NCI-H2029 (cell line): Measurements from ENCODE around the gene NDOR1.

Source experiments
- DNase-seq: peaks from one replicate; lab custom pipeline; 2025; lab: John Stamatoyannopoulos, UW

Gene NDOR1

DNA sequence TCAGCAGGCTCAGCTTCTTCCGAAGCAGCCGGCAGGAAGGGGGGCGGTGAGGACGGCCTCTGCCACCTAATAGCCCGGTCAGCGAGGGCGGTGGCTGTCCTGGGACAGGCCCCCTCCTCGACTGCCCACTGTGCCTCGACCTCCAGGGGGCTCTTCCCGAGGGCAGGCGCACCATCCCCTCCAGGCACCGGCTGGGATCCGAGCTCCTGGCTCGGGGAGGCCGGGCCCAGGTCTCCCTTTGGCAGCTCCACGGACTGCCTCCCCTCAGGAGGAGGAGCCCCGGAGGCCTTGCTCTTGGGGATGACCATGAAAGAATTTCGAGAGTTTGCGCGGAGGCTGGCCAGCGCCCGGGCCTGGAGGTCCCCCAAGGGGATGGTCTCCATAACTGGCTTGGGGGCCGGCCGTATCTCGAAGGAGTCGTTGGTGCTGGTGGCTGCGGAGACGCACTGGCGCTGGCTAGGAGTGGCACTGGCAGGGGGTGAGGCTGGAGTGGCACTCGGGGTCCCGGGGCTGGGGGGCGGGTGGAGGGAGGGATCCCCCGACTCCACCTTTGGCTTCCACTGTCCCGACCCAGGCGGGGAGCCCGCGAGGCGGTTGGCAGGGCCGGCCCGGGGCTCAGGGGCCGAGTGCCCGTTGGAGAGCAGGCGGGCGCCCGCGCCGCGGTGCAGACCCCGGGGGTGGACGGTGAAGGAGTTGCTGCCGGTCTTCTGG, 5.9 kb upstream of the NDOR1 start:
- no peak for DNase-seq

DNA sequence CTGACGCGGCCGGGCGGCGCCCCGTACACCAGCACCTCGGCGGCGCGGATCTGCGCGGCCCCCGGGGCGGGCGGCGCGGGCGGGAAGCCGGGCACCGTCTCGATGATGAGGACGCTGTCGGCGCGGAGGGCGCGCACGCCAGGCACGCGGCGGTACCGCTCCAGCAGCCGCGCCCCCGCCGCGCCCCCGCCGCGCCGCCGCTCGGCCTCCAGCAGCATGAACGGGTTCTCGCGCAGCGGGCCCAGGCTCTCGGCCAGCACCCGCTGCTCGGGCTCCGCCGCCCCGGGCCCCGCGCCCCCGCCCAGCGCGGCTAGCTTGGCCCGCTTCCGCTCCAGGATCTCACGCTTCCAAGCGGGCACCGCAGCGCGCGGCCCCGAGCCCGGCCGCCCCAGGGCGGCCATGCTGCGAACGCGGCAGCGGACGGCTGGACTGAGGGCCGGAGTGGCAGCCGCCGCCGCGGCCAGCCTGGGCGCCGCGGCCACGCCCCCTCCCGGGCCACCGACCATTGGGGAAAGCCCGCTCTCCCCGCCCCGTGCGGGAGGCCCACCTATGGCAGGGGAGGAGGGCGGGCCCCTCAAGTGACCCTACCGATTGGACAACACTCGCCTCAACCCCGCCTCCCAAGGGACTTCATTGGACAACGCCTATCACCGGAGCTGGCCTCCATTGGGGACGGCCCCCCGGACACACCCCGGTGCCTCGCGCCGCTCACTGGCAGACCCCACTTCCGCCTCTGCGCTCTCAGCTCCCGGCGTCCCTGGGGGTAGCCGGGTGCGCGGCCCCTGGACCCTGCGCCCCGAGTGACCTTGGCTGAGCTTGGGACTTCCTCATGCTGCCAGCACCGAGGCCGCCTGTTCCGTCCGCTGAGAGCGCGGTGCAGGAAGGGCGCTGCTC, 4.9 kb upstream of the NDOR1 start, which contains the start of gene TPRN:
TSS of gene TPRN (minus strand) at position 431 of the 894 bp plus-strand sequence. CDS start at position 401, 30 bp downstream.
- peak; percentile 99 for DNase-seq

DNA sequence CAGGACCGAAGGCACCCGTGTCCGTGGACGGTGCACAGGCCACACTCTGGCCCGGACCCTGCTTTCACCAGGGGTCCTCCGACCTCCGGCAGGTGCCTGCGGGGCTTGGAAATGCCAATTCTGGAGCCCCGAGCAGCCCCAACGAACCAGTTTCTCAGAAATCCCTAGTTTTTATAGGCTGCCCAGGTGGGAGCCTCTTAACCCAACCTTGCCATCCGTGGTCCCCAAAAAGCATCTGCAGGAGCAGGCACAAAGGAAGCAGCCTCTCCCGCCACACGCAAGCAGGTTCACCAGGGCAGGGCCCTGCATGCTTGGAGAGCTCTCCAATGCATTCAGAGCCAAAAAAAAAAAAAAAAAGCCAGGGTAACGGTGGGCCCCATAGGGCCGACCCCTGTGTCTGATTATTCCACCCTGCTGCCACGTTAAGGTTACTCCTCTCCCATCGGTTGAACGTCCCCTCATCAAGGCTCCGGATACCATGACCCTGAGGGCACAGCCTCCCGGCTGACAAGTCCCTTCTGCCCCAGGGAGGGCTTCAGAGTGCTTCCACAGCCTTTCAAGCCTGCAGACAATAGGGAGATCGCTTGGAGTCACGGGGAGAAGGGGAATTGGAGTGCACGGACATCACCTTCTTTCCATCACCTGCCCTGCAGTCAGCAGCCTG, 4.2 kb upstream of the NDOR1 start:
- no peak for DNase-seq

DNA sequence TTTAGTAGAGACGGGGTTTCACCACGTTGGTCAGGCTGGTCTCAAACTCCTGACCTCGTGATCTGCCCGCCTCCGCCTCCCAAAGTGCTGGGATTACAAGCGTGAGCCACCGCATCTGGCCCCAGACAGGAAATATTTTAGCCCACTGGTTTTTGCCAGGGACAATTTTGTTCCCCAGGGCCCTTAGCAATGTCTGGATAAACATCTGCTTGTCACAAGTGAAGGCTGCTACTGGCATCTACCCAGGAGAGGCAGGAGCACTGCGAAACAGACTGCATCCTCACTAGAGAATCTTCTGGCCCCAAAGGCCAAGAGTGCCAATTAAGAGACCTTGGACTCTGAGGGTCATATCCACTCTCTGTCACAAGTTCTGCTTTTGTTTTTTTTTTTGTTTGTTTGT, 2.5 kb upstream of the NDOR1 start:
- DNase-seq: no peak

- DNase-seq: no peak
Observed at GRCh38 chr9:137204731-137205125, 772 bp upstream of the NDOR1 start.

DNA sequence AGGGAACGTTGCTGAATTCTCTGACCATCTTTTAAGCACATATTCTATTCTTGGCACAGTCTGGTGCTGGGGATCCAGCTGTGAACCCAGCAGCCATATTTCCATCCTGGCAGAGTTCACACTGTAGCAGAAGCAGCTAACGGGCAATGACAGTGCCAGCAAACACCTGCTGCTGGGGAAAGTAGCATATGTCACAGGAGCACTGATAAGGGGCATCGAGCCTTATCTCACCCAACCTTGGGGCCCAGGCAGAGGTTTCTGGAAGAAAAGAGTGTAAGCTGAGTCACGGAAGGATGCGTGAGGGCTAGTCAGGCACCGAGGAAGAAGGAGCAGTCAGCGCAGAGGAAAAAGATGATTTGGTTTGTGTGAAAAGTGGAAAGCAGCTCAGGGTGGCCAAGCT, 1.1 kb downstream of the NDOR1 start:
- no peak for DNase-seq

DNA sequence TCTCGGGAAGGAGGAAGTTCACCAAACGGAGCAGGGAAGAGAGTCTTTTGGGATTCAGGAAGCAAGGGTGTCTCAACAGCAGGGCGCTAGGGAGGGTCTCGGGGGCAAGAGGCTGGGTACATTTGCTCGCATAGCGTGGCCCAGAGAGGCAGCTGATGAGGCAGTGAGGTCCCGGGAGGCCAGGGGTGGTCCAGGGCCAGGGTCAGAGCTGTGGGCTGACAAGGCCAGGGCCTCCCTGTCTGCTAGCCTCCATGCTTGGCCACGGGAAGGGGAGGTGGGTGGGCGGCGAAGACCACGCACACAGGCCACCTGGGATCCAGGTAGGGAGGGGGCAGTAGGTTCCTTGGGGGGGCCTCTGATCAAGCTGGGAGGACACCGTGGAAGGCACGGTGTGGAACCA, 6.0 kb downstream of the NDOR1 start:
- DNase-seq: no peak

- no peak for DNase-seq
Observed at GRCh38 chr9:137212520-137212919, 7.0 kb downstream of the NDOR1 start.

DNA sequence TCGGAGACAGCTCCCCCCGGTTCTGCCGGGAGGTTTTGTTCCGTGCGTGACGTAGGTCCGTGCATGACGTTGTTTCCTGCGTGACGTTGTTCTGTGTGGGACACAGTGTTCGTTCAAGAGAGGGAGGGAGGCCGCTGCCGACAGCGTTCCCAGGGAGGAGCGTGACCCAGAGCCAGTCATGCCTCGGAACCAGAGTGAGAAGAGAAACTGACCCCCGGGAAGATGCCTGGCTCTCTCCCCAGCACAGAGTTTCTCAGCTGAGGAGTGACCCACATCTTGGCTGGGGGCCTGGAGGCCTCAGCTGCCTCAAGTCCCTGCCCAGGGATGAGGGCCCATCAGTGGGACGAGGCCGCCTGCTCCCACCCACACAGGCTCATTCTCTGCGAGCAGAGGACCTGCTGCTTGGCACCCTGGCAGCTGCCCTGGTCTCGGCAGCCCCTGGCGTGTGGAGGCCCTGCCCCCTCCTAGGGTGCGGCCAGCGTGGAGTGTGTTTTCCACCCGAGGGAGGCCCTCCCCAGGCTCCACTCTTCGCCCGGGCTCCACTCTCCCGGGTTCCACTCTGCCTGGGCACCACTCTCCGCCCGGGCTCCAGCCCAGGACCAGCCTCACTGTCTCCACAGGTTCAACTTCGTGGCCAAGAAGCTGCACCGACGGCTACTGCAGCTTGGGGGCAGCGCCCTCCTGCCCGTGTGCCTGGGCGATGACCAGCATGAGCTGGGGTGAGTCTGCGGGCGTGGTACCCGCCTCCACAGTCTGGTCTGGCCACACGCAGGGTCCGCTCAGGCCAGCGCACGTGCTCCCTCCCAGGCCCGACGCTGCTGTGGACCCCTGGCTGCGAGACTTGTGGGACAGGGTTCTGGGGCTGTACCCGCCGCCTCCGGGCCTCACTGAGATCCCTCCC, 7.9 kb downstream of the NDOR1 start:
- DNase-seq: no peak

GRCh38 chr9:137214620-137215019, 9.1 kb downstream of the NDOR1 start:
- no peak for DNase-seq

- no peak for DNase-seq
Observed at GRCh38 chr9:137215196-137215986, 9.9 kb downstream of the NDOR1 start.

DNA sequence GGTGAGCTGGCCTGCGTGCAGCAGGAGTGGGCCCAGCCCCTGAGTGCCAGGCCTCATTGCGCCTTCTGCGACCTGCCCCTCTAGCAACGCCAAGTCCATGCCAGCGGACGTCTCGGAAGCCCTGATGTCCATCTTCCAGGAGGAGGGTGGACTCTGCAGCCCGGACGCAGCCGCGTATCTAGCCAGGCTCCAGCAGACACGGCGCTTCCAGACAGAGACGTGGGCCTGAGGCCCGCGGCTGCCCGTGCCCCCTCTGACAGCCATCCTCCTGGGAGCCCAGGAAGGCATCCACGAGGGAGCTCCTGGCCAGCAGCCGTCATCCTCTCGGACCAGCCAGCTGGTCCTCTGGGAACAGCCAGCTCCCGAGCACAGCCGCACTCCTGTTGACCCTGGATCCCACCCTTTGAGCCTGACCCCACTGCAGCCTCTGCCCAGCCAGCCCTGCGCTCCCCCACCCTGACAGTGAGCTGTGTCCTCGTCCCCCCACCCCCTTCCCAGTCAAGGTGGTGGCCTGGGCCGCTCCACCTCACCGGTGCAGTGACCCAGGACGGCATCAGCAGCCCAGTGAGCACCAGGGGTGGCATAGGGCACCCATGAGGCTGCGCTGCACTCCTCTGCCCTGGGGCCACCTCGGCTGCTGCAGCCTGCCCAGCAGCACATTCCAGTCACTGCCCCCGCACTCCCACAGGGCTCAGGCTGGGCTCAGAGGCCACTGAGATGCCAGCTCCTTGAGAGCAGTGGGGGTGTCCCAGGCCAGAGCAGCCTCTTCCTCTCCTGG, 10.9 kb downstream of the NDOR1 start:
- no peak for DNase-seq

DNA sequence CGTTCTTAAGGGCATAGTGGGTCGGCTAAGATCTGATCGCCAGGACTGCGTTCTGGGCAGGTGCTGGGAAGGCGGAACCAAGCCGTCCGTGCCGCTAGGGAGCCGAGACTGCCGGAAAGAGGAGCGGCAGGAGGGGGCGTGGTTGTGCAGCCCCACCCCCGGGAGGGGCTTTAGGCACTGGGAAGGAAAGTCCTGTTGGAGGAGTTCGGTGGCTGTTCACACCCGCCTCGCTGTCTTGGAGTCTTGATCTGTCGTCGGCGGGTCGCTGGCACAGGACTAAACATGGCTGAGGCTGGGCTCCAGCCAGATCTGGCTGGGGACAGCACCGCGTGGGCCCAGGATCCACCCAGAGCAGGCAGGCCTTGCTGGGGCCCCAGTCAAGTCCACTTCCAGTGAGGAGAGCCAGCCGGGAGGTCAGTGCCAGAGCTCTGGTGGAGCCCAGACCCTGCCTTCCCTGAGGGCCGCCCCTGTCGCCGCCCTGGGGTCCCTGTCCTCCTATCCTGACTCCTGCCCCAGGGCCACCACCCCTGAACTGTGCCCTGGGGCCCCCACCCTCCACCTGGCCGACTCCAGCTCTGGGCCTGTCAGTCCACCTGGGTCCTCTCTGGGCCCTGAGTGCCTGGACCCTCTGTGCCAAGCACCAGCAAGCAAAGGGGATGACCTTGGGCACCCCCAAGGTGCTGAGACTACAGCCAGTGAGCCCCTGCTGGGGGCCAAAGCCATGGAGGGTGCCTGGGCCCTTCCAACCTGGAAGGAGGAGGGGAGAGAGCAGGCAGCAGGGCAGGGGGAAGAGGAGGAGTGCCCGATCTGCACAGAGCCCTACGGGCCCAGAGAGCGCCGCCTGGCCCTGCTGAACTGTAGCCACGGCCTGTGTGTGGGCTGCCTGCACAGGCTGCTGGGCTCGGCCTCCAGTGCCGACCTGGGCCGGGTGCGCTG, 12.0 kb downstream of the NDOR1 start:
- peak; percentile 83 for DNase-seq

DNA sequence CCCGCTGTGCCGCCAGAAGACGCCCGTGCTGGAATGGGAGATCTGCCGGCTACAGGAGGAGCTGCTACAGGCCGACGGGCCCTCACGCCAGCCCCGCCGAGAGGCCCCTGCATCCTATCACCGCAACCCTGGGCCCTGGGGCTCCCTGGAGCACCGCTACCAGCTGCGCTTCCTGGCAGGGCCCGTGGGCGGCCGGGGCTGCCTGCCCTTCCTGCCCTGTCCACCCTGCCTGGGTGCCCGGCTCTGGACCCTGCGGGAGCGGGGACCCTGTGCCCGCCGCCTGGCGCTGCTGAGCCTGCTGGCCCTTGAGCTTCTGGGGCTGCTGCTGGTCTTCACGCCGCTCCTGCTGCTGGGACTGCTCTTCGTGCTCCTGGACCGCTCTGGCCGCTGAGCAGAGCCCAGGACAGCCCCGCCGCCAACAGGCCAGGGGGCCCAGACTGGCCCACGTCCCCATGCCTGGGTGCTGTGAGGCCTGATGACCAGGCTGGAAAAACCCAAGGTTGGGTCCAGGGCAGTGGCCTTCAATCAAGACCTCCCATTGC, 12.8 kb downstream of the NDOR1 start:
- no peak for DNase-seq

GRCh38 chr9:137218754-137219271, 13.3 kb downstream of the NDOR1 start:
- DNase-seq: peak; percentile 43

DNA sequence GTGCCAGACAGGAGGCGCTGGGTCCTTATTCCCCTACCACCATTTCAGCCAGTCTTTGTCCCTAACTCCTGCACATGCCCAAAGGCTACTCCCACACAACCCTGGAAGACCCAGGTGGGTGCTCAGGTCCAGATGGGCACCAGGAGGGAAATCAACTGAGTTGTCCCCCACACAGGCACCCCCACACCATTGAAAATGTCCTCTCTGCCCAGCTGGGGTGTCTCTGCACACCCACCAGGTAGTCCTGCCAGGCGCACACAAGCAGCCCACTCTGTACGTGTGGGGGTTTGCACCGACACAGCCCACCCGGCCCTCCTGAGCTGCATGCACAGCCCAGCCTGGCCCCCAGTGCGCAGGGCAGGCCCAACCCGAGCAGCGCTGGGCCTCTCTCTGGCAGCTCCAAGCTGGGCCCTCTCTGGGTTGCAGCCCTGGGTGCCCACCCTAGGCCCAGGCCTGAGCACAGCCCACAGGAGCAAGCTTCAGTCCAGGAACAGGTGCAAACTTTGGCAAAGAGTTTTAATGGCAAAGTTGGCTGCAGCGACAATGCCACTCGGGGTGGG, 14.3 kb downstream of the NDOR1 start:
- no peak for DNase-seq

DNA sequence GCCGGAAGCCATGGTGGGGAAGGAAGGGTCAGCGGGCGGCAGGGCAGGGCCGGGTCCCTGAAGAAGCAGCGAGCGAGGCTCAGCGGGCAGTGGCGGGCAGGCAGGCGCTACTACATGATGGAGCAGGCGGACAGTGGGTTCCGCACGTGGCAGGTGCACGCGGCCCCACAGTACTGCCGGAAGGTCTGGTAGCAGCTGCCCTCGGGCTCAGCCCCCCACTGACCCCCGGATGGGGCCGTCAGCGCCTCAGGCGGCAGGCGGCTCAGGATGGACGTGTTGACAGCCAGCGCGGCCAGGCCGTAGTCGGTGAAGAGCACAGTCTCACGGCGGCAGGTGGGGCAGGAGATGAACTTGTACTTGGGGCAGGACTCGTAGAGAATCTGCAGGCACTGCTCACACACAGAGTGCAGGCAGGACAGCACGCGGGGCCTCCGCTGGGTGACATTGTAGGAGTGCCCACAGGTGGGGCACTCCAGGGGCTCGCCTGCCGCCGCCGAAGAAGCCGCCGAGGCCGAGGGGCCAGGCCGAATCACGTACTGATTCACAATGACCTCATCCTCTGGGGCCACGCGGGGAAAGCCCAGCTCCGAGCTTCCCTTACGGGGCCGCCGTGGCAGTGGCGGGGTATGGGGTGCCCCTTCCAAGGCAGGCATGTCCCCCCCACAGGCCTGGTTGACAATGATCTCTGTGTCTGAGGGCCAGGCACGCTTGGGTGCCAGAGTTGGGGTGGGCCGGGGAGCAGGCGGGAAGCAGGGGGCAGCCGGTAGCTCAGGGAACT, 15.0 kb downstream of the NDOR1 start:
- no peak for DNase-seq
